ENCODE results near the gene GRB2.

GRCh38 chr17:75439287-75439686 is 33.8 kb upstream of the GRB2 start:
- TF ChIP-seq CTCF (IDR thresholded peaks at IDR 0.05; ENCODE audit: poor library complexity) (no peak), EZH2phosphoT487 (IDR thresholded peaks at IDR 0.05; ENCODE audit: low read depth, severe bottlenecking, unreplicated experiment) (no peak)
